Panc1 (cell line): ENCODE data around the gene KCNAB1.

Experiments
- POLR2AphosphoS5 ChIP-seq: IDR thresholded peaks from 2 replicates; pipeline ENCODE4 v1.6.1; 2012; ENCODE audit warnings: mild to moderate bottlenecking, low read depth, low read length, moderate library complexity
- TCF7L2 ChIP-seq: IDR thresholded peaks from 2 replicates; pipeline ENCODE4 v1.6.1; 2011; ENCODE audit warnings: mild to moderate bottlenecking, low read depth, low read length, inconsistent platforms
- TF ChIP-seq, protein P1 (sequence below): fragments of 450-650 bp; IDR thresholded peaks from 2 replicates; pipeline ENCODE4 v1.5.1; 2017; ENCODE audit warnings: mild to moderate bottlenecking
- TF ChIP-seq, protein P2 (sequence below), 2 experiments: IDR thresholded peaks; 2 replicates each; pipeline ENCODE4 v1.6.1; 2011 to 2012; ENCODE audit warnings: low read depth in 2 of 2, control low read depth in 1 of 2, low read length in 1 of 2, mild to moderate bottlenecking in 1 of 2, moderate library complexity in 1 of 2; ENCODE audit not compliant: insufficient read depth in 1 of 2

DNA sequence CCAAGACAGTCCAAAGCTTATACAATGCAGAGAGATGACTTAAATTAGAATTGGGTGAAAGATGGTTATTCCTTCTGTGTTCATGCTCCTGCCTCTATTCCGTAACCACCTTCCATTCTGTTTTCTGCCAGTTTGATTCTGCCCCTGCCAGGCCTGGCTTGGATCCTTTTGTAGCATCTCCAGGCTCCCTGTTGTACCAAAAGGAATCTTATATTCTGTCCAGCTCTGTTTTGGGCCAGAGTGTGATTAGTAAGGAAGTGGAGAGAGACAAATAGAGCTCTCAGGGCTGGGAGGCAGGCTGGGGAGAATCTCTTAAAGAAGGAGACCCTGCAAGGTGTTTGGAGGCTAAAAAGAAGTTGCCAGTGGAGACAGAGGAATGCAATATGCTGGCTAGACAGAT lies 63.8 kb downstream of the KCNAB1 start:
- TF ChIP-seq, protein P1, sequence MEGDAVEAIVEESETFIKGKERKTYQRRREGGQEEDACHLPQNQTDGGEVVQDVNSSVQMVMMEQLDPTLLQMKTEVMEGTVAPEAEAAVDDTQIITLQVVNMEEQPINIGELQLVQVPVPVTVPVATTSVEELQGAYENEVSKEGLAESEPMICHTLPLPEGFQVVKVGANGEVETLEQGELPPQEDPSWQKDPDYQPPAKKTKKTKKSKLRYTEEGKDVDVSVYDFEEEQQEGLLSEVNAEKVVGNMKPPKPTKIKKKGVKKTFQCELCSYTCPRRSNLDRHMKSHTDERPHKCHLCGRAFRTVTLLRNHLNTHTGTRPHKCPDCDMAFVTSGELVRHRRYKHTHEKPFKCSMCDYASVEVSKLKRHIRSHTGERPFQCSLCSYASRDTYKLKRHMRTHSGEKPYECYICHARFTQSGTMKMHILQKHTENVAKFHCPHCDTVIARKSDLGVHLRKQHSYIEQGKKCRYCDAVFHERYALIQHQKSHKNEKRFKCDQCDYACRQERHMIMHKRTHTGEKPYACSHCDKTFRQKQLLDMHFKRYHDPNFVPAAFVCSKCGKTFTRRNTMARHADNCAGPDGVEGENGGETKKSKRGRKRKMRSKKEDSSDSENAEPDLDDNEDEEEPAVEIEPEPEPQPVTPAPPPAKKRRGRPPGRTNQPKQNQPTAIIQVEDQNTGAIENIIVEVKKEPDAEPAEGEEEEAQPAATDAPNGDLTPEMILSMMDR = no peak
- no peak for TF ChIP-seq TCF7L2
- no peak for TF ChIP-seq POLR2AphosphoS5
- TF ChIP-seq, protein P2, sequence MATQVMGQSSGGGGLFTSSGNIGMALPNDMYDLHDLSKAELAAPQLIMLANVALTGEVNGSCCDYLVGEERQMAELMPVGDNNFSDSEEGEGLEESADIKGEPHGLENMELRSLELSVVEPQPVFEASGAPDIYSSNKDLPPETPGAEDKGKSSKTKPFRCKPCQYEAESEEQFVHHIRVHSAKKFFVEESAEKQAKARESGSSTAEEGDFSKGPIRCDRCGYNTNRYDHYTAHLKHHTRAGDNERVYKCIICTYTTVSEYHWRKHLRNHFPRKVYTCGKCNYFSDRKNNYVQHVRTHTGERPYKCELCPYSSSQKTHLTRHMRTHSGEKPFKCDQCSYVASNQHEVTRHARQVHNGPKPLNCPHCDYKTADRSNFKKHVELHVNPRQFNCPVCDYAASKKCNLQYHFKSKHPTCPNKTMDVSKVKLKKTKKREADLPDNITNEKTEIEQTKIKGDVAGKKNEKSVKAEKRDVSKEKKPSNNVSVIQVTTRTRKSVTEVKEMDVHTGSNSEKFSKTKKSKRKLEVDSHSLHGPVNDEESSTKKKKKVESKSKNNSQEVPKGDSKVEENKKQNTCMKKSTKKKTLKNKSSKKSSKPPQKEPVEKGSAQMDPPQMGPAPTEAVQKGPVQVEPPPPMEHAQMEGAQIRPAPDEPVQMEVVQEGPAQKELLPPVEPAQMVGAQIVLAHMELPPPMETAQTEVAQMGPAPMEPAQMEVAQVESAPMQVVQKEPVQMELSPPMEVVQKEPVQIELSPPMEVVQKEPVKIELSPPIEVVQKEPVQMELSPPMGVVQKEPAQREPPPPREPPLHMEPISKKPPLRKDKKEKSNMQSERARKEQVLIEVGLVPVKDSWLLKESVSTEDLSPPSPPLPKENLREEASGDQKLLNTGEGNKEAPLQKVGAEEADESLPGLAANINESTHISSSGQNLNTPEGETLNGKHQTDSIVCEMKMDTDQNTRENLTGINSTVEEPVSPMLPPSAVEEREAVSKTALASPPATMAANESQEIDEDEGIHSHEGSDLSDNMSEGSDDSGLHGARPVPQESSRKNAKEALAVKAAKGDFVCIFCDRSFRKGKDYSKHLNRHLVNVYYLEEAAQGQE (IDR thresholded peaks at IDR 0.05; ENCODE audit: insufficient read depth in 1 of 2, low read depth in 2 of 2, low read length in 1 of 2) = no peak
